ENCODE data around the gene ATXN8OS. TPM values are rescaled to one million over a fixed set of nuclear protein-coding genes. Genes with fewer than 3 reads are reported as not detected.

The ATXN8OS gene
- not detected for total RNA-seq

GRCh38 chr13:70107498-70108281 is at the start of gene ATXN8OS:
Gene ATXN8OS, plus strand, starts transcription at chr13:70107826.
- 16 to 22% methylated on average over 6 to 28 of the region's 53 CpGs for WGBS, 2 donors
- DNase-seq, result no peak
- Histone ChIP-seq H3K27ac (no peak within 1 kb of the TSS), H3K4me3 (no peak within 1 kb of the TSS), H3K27me3 (peaks cover 0 to 10% (median 0%) of the 10 kb centered on the region in 4 donors), H3K36me3 (no peaks in the 10 kb centered on the region), H3K9me3 (no peaks in the 10 kb centered on the region), H3K4me1 (no peaks in the 10 kb centered on the region)
- intact Hi-C loops (cut with DNase I), result no loop called here
- TF ChIP-seq POLR2A (IDR thresholded peaks at IDR 0.05) (no peak), CTCF (IDR thresholded peaks at IDR 0.05) (no peak)

GRCh38 chr13:70080012-70080411 is 27.6 kb upstream of the ATXN8OS start:
- no peak overlapping the region for H3K4me3 ChIP-seq
- no peak for DNase-seq
- no peaks in the 10 kb centered on the region for H3K27me3 ChIP-seq
- TF ChIP-seq CTCF (IDR thresholded peaks at IDR 0.05), result no peak
- TF ChIP-seq POLR2A (IDR thresholded peaks at IDR 0.05), result no peak
- no peaks in the 10 kb centered on the region for H3K9me3 ChIP-seq
- intact Hi-C loops (cut with DNase I), result no loop called here
- 30 to 36% methylated on average over 4 of the region's 4 CpGs for WGBS, 2 donors
- H3K36me3 ChIP-seq, result no peaks in the 10 kb centered on the region
- no peak overlapping the region for H3K27ac ChIP-seq
- H3K4me1 ChIP-seq, result no peaks in the 10 kb centered on the region

GRCh38 chr13:70087247-70087646 is 20.4 kb upstream of the ATXN8OS start:
- WGBS, 2 donors, result 32 to 53% methylated on average over 4 of the region's 4 CpGs
- Histone ChIP-seq H3K36me3 (no peaks in the 10 kb centered on the region), H3K9me3 (no peaks in the 10 kb centered on the region), H3K27ac (no peak overlapping the region), H3K4me3 (no peak overlapping the region), H3K4me1 (no peaks in the 10 kb centered on the region), H3K27me3 (no peaks in the 10 kb centered on the region)
- intact Hi-C loops (cut with DNase I), result no loop called here
- no peak for TF ChIP-seq POLR2A (IDR thresholded peaks at IDR 0.05)
- TF ChIP-seq CTCF (IDR thresholded peaks at IDR 0.05), result no peak
- DNase-seq, result no peak

- DNase-seq, result no peak
- no peak for TF ChIP-seq POLR2A (IDR thresholded peaks at IDR 0.05)
- TF ChIP-seq CTCF (IDR thresholded peaks at IDR 0.05), result no peak
- Histone ChIP-seq H3K27ac (no peak overlapping the region), H3K9me3 (no peaks in the 10 kb centered on the region), H3K4me3 (no peak overlapping the region), H3K36me3 (no peaks in the 10 kb centered on the region), H3K27me3 (no peaks in the 10 kb centered on the region), H3K4me1 (no peaks in the 10 kb centered on the region)
- intact Hi-C loops (cut with DNase I), result no loop called here
- WGBS, 2 donors, result 69 to 82% methylated on average over 2 of the region's 2 CpGs
Observed at GRCh38 chr13:70088926-70089325, 18.7 kb upstream of the ATXN8OS start.

- no peak for DNase-seq
- Histone ChIP-seq H3K36me3 (no peaks in the 10 kb centered on the region), H3K4me1 (no peaks in the 10 kb centered on the region), H3K9me3 (no peaks in the 10 kb centered on the region), H3K27me3 (no peaks in the 10 kb centered on the region), H3K27ac (no peak overlapping the region), H3K4me3 (no peak overlapping the region)
- 62 to 76% methylated on average over 2 of the region's 2 CpGs for WGBS, 2 donors
- intact Hi-C loops (cut with DNase I), result no loop called here
- TF ChIP-seq CTCF (IDR thresholded peaks at IDR 0.05) (no peak), POLR2A (IDR thresholded peaks at IDR 0.05) (no peak)
Observed at GRCh38 chr13:70090036-70090723, 17.4 kb upstream of the ATXN8OS start.
